Astrocyte (in vitro differentiated cells and primary cell): ENCODE data around the gene IRGC.

Source experiments
- EZH2 ChIP-seq: IDR thresholded peaks from 2 replicates; pipeline ENCODE4 v1.6.1; 2012; ENCODE audit warnings: mild to moderate bottlenecking, low read length, inconsistent platforms; ENCODE audit not compliant: insufficient read depth
- TF ChIP-seq, protein P1 (sequence below): IDR thresholded peaks from 2 replicates; pipeline ENCODE4 v1.5.1; 2011; ENCODE audit warnings: low read depth, mild to moderate bottlenecking, inconsistent platforms, low read length, moderate library complexity; ENCODE audit not compliant: insufficient read depth

DNA sequence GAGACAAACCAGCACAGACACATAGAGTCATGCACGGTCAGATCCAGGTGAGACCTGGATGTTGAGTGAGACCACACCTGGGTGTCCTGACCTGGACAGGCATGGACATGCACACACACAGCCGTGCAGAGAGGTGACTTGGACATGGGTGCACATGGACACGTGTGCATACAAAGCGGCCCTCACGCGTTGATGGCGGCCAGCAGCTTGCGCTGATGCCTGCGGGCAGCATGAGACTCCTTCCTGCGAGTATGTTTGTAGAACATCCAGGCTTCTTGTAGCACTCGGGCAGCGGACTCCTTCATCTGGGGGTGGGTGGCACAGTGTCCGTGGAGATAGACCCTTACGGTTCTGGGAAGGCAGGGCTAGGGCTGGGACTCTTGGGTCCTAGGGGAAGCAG, 53.4 kb downstream of the IRGC start:
- TF ChIP-seq, protein P1, sequence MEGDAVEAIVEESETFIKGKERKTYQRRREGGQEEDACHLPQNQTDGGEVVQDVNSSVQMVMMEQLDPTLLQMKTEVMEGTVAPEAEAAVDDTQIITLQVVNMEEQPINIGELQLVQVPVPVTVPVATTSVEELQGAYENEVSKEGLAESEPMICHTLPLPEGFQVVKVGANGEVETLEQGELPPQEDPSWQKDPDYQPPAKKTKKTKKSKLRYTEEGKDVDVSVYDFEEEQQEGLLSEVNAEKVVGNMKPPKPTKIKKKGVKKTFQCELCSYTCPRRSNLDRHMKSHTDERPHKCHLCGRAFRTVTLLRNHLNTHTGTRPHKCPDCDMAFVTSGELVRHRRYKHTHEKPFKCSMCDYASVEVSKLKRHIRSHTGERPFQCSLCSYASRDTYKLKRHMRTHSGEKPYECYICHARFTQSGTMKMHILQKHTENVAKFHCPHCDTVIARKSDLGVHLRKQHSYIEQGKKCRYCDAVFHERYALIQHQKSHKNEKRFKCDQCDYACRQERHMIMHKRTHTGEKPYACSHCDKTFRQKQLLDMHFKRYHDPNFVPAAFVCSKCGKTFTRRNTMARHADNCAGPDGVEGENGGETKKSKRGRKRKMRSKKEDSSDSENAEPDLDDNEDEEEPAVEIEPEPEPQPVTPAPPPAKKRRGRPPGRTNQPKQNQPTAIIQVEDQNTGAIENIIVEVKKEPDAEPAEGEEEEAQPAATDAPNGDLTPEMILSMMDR, result no peak
- TF ChIP-seq EZH2, result no peak
